GM18498 (cell line): ENCODE results near the gene PCCB.
"Not testable (repeated sequence)": the region's sequence is repeated elsewhere in the genome, so short reads cannot be mapped to it uniquely, and the experiment has no call there.

Experiments used
- ATAC-seq: cut with Tn5 transposase; IDR thresholded peaks from one replicate; pipeline ENCODE4 v1.9.1; 2021; ENCODE audit warnings: mild to moderate bottlenecking, moderate library complexity; ENCODE audit not compliant: unreplicated experiment

Gene PCCB

DNA sequence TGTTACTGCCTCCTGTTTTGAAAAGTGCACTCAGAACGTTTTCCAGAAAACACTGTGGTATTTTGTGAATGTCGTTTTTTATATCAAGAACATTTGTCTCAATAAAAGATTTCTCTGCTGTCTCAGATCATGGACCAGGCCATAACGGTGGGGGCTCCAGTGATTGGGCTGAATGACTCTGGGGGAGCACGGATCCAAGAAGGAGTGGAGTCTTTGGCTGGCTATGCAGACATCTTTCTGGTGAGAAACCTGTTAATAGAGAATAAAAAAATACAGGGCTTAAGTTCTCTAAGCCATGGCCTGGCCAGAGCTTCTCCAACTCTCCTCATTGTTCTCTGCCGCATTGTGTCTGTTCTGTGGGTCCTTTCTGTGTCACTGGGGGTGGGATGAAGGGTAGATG is 11.7 kb downstream of the PCCB start:
- no peak for ATAC-seq

DNA sequence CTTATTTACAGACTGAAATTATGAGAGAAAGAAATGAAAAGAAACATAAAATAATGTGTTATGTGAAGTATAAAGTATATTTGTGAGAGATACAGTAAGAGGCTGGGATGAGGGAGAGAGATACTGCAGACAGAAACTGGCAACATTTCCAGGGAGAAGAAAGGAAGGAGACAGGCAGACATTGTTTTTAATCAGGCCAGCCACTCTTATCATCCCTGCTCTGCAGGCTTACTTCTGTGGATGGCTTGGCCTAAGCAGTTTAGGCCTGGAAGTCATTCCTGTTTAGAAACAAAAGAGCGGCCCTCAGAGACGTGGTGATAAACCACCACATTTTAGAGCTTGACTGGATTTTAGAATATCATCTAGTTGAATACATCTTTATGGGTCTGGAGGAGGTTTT is 12.4 kb downstream of the PCCB start:
- ATAC-seq: no peak

DNA sequence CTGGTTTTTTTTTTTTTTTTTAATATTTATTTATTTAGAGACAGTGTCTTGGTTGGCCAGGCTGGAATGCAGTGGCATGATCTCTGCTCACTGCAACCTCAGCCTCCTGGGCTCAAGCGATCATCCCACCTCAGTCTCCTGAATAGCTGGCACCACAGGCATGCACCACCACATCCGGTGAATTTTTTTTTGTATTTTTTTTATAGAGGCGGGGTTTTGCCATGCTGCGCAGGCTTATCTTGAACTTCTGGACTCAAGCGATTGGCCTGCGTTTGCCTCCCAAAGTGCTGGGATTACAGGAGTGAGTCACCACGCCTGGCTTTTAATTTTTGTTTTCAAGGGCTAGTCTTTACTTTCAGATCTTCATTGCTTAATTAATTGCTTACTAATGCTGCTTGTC is 13.1 kb downstream of the PCCB start:
- no peak for ATAC-seq

DNA sequence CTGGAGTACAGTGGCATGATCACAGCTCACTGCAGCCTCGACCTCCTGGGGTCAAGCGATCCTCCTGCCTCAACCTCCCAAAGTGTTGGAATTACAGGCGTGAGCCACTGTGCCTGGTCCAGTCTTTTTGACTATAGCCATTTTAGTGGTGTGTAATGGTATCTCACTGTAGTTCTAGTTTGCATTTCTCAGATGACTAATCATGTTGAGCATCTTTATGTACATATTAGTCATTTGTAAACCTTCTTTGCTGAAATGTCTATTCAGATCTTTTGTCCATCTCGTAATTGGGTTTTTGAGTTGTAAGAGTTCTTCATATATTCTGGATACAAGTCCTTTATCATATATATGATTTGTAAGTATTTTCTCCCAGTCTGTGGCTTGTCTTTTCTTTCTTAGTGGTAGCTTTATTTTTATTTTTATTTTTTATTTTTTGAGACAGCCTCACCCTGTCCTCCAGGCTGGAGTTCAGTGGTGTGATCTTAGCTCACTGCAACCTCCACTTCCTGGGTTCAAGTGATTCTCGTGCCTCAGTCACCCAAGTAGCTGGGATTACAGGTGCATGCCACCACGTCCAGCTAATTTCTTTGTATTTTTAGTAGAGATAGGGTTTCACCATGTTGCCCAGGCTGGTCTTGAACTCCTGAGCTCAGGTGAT is 16.5 kb downstream of the PCCB start:
- not testable (repeated sequence) for ATAC-seq

DNA sequence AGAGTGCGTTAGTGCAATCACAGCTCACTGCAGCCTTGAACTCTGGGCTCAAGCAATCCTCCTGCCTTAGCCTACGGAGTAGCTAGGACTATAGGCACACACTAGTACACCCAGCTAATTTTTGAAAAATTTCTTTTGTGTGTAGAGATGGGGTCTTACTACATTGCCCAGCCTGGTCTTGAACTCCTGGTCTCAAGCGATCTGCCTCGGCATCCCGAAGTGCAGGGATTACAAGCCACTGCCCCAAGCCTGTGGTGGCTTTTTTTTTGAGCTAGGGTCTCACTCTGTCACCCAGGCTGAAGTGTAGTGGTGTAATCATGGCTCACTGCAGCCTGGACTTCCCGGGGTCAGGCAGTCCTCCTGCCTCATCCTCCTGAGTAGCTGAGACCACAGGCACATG is 17.1 kb downstream of the PCCB start:
- ATAC-seq: no peak

DNA sequence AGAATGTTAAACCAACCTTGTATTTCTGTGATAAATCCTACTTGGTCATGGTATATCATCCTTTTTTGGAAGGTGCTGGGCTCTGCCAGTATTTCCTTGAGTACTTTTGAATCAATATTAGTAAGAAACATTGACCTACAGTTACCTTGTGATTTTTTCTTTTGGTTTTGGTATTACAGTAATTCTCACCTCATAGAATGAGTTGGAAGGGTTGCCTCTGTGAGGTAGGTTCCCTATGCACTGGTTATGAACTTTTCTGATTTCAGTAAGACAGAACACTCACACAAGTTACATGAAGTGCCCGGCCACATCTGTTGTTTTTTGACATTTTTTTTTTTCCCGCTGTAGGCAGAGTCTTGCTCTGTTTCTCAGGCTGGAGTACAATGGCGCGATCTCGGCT is 20.0 kb downstream of the PCCB start:
- peak; percentile 74 for ATAC-seq

DNA sequence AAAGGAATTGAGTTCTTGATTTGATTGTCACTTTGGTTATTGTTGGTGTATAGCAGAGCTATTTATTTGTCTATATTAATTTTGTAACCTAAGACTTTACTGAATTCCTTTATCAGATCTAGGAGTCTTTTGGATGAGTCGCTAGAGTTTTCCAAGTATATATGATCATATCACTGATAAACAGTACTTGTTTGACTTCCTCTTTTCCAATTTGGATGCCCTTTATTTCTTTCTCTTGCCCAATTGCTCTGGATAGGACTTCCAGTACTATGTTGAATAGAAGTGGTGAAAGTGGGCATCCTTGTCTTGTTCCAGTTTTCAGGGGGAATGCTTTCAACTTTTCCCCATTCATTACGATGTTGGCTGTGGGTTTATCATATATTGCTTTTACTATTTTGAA is 21.5 kb downstream of the PCCB start:
- ATAC-seq: not testable (repeated sequence)

DNA sequence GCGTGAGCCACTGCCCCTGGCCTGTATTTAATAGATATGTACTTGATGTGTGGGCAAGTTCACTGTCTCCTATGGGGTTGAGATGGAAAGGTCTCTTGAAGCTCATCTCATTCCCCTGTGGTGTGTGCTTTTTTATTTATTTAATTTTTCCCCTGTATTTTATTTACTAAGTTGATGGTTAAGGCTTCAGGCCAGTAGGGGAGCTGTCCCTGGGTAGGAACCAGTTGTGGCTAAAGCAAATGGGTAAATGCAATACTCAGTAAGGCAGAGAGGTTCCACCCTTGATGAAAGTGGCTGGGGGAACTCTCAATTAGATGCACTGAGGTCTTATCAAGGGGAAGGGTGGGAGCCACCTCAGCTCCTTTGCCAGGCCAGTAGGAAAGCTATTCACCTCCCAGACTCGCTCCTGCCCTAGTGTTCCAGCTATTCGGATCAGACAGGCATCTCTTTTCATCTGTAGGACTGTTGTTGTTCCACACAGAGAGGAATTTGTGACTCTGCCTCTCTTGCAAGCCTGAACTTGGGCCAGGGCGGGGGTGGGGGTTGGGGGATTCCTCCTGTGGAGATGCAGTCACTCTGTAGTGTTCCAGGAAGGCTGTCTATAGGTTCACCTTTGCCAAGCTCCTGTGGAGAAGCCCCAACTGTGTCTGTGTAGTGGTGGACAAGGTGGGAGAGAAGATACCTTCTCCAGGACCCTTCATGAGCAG is 26.1 kb downstream of the PCCB start:
- ATAC-seq: no peak

DNA sequence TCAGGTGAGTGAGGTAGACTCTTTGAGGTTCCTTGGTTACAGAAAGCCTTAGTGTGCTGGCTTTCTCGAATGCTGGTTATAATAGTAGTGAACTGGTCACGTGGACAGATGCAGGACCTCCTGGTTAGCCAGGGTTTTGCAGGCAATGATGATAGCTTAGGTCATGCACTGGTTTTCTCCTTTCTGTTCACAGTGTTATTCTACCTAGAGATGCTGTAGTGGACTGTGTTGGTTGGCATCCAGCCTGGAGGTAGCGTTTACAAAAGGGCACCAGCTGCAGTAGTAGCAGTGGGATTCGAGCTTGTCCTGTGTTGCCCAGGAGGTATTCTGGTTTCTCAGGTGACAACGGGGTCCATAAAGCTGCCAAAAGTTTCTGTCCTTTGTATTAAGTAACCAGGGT is 27.0 kb downstream of the PCCB start:
- no peak for ATAC-seq

DNA sequence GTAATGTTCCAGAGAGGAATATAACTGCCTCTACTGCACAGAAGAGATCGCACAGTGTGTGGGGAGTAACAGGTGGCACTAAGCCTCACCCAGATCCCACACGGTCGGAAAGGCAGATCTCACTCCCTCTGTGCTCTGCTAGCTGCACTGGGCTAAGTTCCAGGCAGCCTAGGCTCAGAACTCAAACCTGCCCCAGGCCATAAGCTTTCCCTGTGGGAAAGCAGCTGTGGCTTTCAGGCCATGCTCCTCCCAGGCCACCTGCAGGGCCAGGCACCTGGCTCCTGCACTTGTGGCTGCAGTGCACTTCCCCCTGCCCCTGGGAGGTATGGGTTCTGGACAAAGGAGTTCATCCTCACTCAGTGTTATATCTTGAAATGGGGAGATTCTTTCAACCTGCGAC is 27.5 kb downstream of the PCCB start:
- ATAC-seq: no peak

DNA sequence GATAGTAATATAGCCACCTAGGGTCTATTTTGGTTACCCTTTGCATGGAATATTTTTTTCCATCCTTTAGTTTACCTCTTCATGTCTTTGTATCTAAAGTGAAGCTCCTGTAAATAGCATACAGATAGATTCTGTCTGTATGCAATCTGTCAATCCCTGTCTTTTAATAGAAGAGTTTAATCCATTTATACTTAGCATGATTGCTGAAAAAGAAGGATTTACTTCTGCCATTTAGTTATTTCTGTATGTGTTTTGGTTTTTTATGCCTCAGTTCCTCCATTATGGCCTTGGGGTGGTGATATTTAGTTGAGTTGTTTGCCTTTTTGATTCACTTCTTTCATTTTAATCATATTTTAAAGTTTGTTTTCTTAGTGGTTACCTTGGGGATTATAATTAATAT is 29.0 kb downstream of the PCCB start:
- no peak for ATAC-seq

DNA sequence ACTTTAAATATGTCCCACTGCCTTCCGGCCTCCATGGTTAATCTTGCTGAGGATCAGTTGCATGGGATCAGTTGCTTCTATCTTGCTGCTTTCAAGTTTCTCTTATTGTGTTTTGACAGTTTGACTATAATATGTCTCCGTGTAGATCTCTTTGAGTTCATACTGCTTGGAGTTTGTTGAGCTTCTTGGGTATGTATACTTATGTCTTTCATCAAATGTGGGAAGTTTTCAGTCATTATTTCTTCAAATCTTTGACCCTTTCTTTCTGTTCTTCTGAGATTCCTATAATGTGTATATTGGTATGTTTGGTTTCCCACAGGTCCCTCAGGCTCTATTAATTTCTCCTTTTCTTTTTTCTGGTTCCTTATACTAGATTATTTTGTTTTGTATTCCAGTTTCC is 30.8 kb downstream of the PCCB start:
- no peak for ATAC-seq

DNA sequence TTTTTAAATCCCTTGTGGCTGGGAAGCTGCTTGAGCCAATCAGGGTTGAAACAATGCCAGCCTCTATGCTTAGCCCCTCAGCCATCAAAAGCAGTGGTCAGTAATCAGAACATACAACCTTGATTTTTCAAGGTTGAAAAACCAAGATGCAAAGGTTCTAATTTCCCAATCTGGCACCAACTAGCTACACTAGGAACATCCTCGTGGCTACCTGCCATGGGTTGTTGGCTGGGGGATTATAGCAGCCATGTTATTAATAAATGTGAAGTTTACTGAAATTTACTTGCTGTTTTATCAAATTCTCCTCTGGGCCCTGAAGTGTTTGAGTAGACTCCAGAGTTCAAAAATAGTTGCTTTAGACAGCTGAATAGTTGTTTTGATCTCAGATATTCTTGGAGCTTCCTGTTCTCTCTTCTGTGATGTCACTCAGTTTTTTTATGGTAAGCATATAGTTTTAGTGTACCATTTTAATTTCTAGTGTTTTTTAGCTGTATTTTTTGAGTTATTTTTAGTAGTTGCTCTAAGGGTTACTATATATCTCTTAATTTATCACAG is 31.9 kb downstream of the PCCB start:
- ATAC-seq: no peak

DNA sequence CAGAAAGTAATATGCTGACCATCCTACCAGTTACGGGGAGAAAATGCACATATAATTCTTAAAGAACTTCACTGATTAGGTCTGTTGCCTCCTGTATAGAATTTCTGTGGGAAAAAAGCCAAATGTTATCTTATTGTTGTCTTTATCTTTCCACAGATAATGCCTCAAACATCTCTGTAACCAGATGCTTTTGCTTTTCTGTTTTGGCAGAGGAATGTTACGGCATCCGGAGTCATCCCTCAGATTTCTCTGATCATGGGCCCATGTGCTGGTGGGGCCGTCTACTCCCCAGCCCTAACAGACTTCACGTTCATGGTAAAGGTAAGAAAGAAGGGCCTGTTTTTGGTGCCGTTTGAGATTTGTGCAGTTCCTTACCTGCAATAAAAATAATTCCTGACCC is 33.5 kb downstream of the PCCB start:
- no peak for ATAC-seq

DNA sequence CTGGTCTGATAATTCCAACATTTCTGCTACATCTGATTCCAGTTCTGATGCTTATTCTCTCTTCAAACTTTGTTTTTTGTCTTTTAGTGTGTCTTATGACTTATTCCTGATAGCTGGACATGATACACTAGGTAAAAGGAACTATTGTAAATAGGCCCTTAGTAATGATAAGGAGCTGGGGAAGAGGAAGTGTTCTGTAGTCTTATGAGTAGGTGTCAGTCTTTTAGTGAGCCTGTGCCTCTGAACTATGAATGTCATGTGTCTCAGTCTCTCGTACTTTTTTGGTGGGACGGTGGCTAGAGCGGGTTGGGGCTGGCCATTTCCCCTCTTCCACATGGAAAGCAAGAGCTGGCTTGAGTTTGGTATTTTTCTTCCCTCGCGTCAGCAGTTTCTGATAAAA is 41.2 kb downstream of the PCCB start:
- ATAC-seq: no peak

DNA sequence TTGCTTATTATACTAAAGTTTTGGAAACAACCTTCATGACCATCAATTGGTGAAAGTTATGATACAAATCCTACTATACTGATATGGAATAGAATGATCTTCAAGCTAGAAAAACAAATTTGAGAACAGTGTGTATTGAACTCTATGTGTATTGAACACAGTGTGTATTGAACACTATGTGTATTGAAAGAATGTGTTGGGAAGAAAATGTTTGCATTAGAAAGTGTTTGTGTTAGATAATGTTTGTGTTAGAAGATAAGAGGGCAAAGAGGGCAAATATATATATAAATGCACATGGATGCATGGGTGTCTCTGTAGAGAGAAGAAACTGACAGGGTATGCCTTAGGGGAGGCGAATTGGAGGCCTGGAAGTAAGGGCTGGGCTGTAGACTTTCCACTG is 42.4 kb downstream of the PCCB start:
- ATAC-seq: no peak

DNA sequence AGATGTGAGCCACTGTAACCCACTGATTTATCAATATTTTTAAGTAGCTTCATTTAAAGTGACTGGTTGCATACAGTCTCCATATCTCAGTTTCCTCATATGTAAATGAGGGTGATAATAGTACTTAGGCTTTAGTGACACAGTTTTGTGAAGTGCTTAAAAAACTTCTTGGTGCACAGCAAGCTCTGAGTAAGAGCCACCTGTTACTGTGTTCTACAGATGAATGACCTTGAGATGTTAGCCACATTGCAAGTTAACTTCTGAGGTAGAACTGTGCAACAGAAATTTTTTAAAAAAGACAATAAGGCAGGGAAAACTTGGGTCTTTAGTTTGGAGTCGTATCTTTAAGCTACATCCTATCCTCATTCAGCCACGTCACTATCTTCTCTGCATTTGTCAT is 43.1 kb downstream of the PCCB start:
- no peak for ATAC-seq

DNA sequence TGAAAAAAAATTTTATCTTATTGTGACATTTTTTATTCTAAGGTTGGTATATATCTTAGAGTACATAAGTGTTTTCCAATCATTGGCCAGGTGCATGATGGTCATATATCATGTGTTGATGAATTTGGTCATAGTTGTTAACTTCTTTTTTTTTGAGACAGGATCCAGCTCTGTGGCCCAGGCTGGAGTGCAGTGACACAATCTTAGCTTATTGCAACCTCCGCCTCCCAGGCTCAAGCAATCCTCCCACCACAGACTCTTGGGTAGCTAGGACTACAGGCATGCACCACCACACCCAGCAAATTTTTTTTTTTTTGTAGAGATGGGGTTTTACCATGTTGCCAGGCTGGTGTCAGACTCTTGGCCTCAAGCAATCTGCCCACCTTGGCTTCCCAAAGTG is 44.0 kb downstream of the PCCB start:
- ATAC-seq: no peak

DNA sequence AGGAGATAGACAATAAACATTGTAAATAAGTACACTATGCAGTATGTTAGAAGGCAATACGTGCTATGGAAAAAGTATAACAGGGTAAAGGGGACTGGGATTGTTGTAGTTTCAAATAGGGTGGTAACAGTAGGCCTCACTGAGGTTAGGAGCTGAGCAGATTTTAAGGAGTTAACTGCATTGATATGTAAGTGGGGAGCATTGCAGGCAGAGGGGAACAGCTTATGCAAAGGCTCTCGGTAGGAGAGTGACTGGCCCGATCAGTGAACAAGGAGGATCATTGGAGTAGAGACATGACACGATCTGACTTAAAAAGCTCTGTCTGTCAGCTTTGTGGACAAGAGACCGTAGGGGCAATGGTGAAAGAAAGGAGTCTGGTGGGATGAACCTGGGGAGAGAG is 46.8 kb downstream of the PCCB start:
- ATAC-seq: no peak

DNA sequence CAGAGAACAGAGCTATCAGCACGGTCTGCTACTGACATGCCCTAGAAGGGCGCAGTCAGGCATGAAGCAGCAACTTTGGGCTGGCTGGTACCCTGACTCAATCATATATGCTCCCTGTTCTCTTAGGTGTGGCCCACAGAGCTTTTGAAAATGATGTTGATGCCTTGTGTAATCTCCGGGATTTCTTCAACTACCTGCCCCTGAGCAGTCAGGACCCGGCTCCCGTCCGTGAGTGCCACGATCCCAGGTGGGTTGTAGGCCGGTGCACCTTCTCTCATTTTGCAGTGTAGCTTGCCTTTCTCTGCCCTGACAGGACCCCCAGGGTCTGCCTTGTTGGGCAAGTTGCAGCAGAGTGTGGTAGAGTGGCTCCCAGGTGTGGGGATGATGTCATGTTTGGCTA is 47.7 kb downstream of the PCCB start:
- no peak for ATAC-seq

DNA sequence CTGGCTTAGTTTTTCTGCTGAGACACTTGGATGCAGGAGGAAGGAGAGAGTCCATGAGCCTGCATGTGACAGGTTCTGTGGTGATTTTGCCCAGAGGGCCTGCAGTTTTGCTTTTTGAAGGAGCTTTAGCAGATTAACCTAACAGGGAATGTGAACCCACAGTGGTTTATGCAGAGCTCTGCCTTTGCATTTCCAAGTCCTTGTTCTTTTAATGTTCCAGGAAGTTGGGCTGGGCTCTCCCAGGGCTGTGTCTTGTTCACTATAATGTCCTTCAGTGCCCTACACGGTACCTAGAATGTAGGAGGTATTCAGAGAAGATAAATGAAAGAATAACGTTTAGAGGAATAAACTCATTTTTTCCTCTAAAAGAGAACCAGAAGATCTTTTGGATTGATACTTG is 50.3 kb downstream of the PCCB start:
- ATAC-seq: no peak

DNA sequence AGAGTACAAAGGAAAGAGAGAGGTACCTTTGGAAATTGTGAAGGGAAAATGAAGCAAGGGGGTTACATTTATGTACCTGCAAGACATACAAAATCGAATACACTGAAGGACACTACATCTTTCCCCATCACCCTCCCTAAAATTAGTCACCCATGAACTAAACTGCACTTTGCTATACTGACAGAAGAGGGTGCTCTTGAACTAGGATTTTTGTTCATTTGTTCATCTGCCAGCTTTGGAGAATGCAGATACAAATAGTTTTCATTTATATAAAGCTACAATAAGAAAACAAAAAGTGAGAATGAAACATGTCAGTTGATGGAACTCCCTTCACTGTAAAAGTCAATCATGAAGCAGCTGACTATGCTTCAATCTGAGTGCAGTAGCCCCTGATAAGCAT is 55.7 kb downstream of the PCCB start:
- ATAC-seq: no peak

DNA sequence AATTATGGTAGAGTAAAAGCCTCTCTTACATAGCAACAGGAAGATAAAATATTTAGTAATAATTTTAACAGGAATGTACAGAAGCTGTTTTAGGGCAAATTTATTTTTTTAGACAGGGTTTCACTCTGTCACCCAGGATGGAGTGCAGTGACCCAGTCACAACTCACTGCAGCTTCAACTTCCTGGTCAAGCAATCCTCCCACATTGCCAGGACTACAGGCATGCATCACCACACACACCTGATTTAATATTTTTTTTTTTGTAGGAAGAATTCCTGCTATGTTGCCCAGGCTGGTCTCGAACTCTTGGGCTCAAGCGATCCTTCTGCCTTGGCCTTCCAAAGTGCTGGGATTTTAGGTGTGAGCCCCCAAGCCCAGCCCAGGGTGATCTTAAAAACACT is 61.1 kb downstream of the PCCB start:
- ATAC-seq: no peak
